NOMO-1 treated with dmso at 0.1 percent for 144 hours (cell line): ENCODE measurements around the gene CTBP1.

Experiments
- DNase-seq: peaks from one replicate; lab custom pipeline; 2025; ENCODE audit not compliant: unreplicated experiment; lab: John Stamatoyannopoulos, UW

CTBP1 gene

DNA sequence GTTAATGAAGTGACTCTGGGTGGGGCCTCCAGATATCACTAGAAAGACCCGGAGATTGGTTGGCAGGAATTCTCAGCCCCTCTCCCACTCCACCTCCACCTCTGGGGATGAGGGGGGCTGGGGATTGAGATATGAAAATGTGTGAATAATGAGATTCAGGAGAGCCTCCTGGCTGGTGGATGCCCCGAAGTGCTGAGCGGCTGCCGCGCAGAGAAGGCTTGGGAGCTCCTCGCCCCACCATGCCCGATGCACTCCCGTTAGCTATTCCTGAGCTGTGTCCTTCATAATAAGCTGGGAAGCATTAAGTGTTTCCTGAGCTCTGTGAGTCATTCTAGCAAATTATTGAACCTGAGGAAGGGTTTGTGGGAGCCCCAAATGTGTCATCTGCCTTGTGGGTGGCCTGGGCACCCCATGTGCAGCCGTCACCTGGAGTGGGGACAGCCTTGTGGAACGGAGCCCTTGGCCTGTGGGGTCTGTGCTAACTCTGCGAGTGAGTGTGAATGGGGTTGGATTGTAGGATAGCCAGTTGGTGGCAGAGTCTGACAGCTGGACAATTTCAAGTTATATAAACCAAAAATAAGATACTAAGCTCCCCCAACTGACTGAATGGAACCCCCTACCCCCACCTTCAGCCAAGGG lies 36.3 kb upstream of the CTBP1 start:
- no peak for DNase-seq

GRCh38 chr4:1283711-1284110 lies 34.8 kb upstream of the CTBP1 start:
- no peak for DNase-seq

GRCh38 chr4:1279253-1279652 lies 30.3 kb upstream of the CTBP1 start:
- DNase-seq = no peak

- DNase-seq = no peak
Measured at GRCh38 chr4:1277667-1278665, 29.0 kb upstream of the CTBP1 start.

GRCh38 chr4:1276984-1277383 lies 28.1 kb upstream of the CTBP1 start:
- DNase-seq = no peak

GRCh38 chr4:1274871-1275270 lies 25.9 kb upstream of the CTBP1 start:
- DNase-seq = no peak

GRCh38 chr4:1271686-1272085 lies 22.8 kb upstream of the CTBP1 start:
- DNase-seq = no peak

DNA sequence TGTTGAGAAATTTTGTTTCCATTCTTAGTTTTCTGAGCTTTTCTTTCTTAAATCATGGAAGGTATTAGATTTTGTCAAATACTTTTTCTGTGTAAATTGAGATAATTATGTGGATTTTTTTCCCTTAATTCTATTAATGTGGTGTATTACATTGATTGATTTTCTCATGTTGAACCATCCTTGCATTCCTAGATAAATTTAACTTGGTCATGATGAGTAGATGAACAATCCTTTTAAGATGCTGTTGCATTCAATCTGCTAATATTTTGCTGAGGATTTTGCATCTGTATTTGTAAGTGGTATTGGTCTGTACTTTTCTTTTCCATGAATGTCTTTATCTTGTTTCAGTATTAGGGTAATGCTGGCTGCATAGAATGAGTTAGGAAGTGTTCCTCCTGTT lies 20.3 kb upstream of the CTBP1 start:
- no peak for DNase-seq

DNA sequence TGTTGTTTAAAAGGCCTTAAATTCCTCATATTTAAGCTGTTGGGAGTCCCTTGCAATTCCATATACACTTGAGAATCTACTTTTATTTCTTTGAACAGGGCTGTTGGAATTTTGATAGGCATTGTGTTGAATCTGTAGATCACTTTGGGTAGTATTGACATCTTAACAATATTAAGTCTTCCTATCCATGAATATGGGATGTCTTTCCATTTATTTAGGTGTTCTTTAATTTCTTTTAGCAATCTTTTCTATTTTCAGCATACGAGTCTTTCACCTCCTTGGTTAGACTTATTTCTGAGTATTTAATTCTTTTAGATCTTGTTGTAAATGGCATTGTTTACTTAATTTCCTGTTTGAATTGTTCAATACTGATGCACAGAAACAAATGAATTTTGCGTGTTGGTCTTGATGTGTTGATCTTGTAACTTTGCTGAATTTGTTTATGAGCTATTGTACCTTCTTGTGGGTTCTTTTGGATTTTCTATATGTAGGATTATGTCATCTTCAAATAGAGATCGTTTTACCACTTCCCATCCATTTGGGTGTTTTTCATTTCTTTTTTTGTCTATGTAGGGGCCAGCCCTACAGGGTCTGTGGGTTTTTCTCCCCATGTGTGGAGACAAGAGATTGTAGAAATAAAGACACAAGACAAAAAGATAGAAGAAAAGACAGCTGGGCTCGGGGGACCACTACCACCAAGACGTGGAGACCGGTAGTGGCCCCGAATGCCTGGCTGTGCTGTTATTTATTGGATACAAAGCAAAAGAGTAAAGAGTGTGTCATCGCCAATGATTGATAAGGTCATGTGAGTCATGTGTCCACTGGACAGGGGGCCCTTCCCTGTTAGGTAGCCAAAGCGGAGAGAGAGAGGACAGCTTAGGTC lies 18.2 kb upstream of the CTBP1 start:
- DNase-seq = no peak

DNA sequence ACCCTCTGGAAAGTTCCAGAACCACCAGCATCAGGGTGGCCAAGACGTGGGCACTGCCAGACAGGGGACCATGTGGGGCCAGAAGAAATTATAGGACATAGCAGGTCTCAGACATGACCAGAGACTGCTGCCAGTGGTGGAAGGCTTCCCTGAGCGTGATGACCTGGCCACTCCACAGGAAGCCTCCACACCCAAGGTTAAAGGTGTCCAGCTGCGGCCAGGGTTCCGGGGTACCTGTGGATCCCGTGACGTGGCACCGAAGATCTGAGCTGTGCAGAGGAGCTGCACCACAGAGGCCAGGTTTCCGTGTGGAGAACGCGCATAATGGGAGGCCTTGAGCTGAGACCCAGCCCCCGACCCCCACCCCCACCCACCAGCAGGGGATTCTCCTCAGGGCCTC lies 16.4 kb upstream of the CTBP1 start:
- DNase-seq = no peak

- DNase-seq = no peak
Measured at GRCh38 chr4:1264942-1265341, 16.0 kb upstream of the CTBP1 start.

- DNase-seq = no peak
Measured at GRCh38 chr4:1261107-1261928, 12.4 kb upstream of the CTBP1 start.

- no peak for DNase-seq
Measured at GRCh38 chr4:1260418-1261106, 11.6 kb upstream of the CTBP1 start.

DNA sequence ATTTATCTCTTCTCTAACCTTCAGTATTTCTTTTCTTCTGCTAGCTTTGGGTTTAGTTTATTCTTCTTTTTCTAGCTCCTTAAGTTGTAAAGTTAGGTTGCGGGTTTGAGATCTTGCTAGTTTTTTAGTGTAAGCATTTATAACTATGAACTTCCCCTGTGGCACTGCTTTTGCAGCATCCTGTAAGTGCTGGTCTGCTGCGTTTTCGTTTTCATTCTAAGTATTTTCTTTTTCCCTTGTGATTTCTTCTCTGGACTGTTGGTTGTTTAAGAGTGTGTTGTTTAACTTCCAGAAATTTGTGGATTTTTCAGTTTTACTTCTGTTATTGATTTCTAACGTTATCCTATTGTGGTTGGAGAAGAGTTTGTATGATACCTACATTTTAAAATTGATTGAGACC lies 11.0 kb upstream of the CTBP1 start:
- no peak for DNase-seq

- no peak for DNase-seq
Measured at GRCh38 chr4:1258457-1258856, 9.5 kb upstream of the CTBP1 start.

GRCh38 chr4:1255699-1256098 lies 6.8 kb upstream of the CTBP1 start:
- no peak for DNase-seq

DNA sequence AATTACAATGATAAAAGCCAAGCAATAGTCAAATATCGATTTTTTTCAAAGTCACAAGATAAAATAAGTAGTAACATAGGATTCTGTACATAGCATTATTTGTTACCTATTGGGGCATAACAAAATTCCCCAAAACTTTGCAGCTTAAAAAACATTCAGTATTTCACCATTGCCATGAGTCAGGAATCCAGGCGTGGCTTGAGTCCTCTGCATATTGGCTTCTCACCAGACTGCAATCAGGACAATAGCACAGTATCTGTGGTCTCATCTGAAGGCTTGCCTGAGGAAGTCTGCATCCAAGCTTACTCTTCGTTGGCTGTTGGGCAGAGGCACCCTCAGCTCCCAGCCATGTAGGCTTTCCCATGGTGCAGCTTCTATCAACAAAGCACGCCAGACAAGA lies 6.2 kb upstream of the CTBP1 start:
- DNase-seq = no peak

- DNase-seq = no peak
Measured at GRCh38 chr4:1253831-1254230, 4.9 kb upstream of the CTBP1 start.

DNA sequence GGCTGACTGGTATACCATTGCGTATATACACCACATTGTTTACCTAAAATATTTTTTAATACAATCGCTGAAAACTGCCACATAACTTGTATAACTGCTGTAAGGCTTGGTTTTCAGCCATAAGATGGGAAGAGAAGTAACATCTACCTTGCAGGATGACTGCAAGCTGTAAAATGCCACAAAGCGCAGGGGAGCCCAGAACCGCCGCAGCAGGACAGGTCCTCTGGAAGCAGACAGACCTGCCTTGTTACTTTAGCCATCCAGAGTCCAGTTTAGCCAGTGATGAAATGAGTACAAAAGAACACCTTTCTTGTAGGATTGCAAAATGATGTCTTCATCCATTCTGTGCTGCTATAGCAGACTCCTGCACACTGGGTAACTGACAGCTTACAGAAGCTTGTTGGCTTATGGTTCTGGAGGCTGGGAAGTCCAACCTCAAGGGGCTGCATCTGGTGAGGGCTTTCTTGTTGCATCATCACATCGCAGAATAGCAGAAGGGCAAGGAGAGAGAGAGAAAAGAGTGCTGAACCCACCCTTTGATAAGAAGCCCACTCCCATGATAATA lies 4.1 kb upstream of the CTBP1 start:
- DNase-seq = no peak

DNA sequence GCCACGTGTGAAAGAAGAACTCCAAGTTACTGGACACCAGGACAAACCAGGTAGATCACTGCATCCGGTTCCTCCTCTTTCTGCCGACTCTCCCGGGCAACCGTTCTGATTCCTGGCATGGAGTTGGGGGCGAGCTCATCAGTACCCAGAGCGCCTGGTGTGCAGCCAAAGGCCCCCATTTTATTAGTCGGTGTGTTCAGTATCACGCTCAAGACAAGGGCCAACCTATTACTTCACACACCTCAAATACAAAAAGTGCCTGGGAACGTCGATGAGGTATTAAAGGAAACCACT lies 2.8 kb upstream of the CTBP1 start:
- no peak for DNase-seq
